Brain pericyte (primary cell): Measurements from ENCODE around the gene KLHL3.

Experiments
- DNase-seq: peaks from one replicate; pipeline ENCODE4 v3.0.0-alpha.2; 2012; ENCODE audit warnings: low read depth, low spot score

The KLHL3 gene

DNA sequence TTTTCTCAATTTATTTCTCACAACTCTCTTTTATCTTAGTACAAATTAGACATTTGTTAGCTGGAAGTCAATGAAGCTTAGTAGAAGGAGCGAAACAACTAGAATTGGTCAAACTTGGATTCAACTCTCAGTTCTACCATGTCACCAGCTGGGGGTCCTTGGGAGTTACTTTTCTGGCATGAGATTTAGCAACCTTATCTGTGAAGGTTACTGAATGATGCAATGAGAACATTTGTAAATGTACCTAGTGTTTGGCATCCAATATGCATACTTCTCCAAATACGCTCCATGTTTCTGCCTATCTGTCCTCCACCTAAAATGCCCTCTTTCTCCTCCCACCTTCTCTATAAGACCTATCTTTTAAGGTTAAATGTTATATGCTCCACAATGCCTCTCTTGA is 12.0 kb upstream of the KLHL3 start:
- DNase-seq: no peak

DNA sequence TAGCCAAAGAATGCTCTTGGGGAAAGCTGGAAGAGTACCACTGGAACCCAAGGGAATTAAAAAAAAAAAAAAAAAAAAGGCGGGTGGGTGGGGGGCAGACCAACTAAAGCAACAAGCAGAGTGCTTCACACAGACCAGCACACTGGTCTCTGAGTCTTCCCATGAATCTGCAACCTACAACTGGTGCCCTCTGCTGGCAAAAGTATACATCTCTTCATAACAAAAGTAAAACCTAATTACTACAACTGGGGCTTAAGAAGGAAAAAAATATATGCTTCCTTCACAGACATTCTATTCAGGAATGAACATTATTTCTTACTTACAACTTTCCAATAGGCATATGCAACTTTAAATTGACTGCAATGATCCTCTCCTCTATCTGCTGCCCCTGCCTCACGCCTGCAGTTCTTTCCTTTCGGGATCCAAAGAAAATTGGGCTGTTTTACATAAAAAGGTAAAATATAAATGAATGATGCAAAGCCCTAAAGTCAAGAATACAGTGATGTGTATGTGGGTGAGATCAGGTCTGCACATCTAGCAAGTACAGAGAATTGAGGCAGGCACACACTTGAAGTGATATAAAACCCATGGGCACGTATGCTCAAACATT is 7.2 kb upstream of the KLHL3 start:
- no peak for DNase-seq

DNA sequence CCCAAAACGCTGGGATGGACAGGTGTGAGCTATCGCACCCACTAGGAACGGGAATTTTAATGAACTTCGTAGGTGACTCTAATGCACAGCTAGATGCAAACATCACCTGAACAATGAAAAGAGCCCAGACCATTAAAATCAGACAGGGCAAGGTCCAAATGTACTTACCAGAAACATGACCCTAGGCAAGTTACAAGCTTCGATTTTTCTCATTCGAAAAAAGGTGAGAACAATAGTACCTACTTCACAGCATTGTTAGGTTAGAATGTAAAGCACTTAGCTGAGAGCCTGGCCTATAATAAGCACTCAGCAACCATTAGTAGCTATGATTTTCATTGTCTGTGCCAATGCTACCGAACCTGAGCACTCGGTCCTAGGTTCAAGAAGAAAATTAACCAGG is 5.8 kb upstream of the KLHL3 start:
- DNase-seq: no peak

DNA sequence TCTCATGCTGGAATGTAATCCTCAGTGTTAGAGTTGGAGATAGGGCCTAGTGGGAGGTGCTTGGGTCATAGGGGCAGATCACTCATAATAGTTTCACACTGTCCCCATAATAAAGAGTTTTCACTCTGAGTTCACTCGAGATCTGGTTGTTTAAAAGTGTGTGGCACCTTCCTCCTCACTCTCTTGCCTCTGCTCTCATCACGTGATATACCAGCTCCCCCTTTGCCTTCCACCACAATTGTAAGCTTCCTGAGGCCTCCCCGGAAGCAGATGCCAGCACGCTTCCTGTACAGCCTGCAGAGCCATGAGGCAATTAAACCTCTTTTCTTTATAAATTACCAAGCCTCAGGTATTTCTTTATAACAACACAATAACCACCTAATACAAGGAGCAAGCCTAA is 3.8 kb upstream of the KLHL3 start:
- DNase-seq: no peak

DNA sequence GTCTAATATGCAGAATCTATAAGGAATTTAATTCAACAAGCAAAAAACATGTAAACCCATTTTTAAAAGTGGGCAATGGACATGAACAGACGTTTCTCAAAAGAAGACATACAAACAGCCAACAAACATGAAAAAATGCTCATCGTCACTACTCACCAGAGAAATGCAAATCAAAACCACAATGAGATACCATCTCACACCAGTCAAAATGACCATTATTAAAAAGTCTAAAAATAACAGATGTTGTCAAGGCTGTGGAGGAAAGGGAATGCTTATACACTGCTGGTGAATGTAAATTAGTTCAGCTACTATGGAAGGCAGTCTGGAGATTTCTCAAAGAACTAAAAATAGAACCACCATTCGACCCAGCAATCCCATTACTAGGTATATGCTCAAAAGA is 3.1 kb upstream of the KLHL3 start:
- DNase-seq: no peak

DNA sequence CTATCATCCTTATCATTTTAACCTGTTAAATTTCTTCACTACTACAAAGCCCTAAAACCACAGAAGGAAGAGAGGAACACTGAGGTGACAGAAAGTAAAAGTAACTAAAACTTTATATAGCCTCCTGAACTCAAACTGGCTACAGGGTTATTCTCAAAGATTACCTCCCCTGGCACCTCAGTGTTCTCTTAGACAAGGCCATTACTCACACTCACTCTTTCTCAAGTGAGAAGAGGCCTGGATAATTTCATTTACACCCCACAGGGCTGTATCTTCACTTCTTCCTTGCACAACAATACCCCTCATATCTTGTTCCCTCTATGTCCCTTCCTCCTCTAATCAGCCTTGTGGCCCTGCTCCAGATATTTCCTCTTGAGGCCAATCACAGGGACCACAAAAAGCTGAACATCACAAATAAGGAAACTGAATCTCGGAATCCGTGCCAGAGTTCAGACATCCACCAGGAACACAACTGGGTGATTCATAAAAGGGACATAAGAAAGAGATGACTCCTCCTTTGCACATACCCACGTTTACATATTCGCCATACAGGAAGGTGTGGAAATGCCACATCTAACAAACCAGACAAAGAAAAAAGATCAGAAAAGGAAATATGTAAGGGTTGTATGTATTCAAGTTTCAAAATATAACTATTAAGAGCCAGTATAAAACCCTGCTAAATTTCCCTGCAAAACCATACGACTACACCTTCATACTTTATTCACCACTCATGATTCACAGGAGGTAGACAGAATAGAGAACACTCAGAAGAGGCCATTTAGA is 1.7 kb upstream of the KLHL3 start:
- no peak for DNase-seq

DNA sequence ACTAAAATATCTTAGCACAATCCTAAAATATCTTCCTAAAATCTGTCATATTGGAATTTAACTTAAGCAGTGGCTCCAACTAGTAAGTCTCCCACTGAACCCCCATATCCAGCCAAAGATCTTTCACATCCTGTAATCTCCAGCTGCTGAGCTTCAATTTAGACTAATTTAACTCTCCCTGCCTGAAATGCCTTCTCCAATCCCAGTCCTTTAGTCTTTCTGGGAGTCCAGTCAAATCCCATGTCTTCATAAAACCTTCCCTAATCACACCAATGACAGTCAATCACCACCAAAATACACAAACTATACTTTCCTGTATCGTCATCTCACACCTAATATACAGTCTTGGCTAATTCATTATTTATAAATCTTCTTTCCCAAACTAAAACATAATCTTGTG is 607 bp upstream of the KLHL3 start:
- no peak for DNase-seq

DNA sequence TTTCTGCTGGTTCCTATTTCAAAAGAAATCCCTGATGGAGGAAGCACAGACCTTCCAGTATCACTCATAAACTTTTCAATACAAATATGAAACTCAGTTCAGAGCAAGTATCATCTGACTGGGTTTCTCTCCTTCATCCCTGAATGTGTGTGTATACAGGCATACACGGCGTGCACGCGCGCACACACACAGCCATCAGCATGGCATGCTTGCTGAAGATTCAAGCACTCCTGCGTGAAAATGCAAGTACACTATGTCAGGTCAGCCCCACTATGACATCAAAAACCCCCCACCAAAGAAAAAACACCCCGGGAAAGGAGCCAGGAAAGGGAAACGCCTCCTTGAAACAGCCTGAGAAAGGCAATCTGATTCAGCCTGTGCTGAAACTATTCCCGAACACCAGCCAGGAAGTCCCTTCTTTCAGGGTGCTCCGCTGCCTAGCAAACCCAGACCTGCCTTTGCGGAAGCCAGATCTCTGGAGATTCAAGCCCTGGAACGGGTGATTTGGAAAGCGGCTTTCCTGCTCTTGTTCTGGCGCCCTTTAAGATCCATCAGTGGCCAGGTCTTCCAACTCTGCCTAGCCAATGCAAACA is 831 bp downstream of the KLHL3 start:
- DNase-seq: no peak

DNA sequence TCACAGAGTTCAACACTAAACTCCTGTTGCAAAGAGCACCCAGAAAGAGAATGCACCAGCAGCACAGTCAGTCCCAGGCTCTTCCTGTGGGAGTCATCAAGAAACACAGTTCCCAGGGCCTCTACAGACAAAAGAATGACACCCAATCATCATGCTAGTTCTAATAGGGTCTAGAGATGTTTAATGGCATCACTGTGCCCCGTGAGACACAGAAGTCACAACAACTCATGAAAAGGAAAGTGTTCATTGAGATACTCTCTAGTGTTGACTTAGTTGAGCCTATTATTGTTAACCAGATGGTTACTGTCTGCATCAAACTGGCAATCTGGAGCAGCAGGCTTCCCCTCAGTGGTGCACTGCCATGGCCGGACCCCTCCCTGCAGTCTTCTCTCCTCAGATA is 1.6 kb downstream of the KLHL3 start:
- no peak for DNase-seq

DNA sequence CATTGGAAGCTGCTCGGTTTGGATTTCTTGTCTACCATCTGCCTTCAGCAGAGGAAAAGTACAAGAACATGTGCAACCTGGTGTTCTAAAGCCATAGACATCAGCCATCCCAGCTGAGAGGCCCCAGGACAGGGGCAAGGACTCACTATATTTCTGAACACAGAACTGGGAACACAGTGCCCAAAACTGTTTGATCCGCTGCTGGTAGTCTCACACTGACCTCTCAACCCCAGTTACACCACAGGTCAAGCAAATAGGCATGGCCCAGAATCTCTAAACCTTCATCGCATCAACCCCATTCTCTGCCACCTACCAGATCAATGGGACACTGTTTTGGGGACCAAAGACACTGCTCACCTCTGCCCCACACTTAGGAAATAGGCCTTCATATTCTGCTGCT is 2.0 kb downstream of the KLHL3 start:
- no peak for DNase-seq

DNA sequence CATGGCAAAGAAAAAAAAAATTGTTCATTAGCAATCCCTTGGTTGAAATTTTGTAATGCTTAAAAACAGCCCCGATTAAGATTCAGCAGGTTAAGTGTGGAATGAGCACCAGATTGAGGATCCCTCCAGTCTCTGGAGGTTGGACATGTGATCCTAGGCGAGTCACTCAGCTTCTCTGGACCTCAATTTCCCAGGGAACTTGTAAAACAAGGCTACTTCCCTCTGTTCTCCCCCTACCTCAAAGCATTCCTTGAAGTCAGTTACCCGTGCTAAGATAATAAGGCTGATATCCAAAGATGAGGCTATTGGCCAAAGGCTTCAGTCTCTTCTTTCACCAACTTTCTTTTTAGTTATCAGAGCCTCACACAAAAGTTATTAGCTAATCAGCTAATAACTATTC is 2.9 kb downstream of the KLHL3 start:
- DNase-seq: no peak

DNA sequence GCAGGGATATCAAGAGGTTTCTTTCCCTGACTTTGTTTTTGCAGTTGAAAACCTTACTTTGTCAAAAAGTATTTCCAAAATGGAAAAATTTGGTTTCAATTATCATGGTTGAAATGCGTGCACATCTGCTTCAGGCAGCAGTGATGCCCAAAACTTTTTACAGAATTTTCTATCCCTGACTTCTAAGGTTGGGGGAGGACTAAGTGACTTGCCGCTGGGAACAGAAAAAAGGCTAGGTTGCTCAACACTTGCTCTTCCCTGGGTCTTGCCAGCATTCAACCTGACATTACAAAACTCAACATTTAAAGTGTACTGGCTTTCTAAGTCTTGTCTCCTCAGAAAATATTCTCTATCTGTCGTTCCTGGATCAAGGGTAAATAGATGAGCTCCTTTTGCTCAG is 4.7 kb downstream of the KLHL3 start:
- DNase-seq: no peak

DNA sequence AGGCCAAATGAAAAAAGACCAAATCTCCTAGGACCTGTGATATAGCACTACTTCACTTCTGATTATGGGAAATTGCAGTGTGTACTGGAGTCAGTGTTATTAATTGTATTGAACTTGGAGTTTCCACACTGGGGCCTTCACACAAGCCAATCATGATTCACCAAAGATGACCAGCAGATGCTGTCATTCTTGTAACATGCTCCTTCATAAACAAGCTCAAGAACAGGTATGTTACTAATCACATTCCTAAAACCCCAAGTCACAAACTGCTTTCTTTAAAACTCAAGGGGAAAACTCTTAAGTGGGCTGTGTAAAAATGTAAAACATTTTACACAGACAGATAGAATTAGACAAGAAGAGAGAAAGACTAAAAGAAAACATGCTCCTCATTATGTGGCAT is 5.6 kb downstream of the KLHL3 start:
- DNase-seq: no peak

DNA sequence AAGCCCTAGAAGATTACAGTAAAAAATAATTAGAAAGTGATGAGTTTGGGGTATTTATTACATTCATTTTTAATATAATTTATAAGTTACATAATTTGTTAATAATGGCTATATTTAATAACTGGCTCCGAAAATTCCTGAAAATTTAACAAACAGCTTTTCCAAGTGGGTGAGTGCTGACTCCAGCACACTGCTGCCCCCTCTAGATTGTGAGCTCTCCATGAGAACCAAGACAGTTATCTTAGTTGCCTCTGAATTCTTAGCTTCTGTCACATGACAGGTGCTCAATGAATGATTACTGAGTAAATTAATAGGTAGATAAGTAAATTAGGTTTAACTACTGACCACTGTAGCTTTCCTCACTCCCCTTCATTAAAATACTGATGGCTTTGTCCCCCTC is 7.8 kb downstream of the KLHL3 start:
- no peak for DNase-seq

DNA sequence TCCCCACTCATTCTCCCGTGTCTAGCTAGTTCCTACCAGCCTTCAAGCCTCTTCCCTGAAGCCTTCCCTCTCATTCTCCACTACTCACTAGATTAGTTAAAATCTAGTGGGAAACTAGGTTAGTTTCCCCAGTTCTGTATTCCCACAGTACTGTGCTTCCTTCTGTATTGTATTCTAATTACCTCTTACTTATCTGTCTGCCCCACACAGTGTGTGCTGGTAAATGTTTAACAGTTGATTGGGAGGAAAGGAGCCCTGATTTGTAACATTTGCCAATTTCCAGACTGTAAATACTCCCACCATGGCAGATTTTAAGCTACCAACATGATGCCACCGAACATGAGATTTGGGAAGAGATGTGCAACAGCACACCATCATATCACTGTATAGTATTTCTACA is 8.3 kb downstream of the KLHL3 start:
- no peak for DNase-seq

DNA sequence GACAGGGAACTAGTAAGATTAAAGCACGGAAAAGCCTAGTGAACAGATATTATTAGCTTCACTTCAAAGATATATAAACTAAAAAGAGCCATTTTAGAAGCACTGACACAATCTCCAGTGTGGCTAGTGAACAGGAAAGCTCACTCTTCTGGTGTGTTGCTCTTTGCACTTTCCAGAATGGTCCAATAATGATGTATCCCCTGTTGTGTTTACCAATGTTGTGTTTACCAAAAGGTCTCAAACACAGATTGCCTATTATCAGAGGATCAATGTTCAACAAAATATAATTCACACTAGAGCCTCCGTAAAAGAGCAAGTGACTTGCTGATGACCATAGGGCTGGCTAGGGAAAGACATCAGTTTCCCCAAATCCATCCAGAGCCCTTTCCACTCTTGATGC is 11.6 kb downstream of the KLHL3 start:
- DNase-seq: no peak

DNA sequence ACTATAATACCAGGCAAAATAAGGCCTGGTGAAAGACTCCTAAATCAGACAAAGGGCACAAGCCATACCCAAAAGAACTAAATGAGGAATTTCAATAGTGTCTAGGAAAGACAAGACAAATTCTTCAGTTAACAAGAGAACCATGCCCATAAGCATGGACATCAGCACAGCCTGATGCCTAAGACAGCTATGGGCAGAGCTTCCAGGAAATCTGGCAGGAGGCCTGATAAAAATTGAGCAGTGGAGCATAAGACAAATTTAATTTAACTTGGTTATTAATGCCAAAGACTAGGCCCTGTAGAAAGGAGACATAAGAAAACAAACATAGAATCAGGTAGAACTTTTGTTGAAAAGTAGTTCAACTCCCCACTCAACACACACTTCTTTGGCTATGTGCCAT is 17.3 kb downstream of the KLHL3 start:
- DNase-seq: no peak

DNA sequence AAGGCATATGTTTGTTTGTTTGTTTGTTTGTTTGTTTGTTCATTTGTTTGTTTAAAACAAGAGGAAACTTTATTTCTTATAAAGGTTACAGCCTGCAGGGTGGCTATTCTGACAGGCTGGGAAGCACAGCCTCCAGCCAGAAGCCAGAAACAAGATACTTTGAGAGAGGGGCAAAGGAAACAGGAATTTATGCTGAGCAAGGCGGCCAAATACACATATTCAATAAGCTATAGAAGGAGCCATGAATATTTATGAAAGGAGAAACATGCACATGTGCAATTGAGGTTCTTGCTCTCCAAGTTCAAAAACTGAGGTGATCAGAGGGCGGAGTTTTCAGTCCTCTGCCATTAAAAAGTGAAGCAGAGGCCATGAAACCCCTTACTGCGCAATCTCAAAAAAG is 19.6 kb downstream of the KLHL3 start:
- DNase-seq: no peak

DNA sequence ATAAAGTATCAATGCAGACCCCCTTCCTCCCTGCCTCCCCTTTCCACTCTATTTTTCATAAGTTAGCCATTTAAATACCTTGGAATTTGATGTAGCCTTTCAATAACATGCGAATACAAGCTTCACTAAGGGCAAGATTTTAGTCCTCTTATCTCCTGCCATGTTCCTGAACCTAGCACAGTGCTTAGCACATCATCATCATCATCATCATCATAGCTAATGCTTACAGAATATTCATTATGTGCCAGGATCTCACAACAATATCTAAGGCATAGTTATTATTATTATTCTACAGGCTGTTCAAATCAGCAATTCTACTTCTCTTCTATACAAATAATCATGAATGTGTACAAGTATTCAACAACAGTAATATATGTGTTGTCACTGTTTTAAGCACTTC is 20.4 kb downstream of the KLHL3 start:
- no peak for DNase-seq

DNA sequence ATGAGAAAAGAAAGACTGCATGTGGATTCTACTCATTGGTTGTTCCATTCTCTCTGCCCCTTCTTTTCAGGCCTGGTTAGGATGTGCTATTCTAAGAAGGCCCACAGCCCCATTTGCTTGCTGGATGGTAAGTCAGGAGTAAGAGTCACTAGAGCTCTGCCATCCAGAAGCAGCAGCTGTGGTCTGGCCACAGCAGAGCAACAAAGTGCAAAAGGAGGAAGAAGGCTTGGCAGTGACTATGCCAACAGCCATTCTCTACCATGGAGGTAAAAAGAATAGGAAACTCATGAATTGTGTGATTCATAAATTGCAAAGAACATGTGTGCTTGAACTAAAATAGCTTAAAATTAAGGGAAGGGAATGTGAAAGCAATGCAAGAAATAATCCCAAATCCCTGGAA is 20.9 kb downstream of the KLHL3 start:
- DNase-seq: no peak

DNA sequence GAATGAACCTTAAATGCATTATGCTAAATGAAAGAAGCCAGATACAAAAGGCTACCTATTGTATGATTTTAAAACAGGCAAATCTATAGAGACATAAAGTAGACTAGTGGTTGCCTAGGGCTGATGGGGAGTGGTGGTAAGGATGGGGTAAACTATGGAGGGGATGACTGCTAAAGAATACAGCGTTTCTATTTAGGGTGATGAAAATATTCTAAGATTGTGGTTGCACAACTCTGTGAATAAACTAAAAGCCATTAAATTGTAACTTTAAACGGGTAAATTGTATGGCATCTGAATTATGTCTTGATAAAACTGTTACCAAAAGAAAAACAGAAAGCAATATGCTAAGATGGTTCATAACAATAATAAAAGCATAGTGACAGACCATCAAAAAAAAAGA is 21.4 kb downstream of the KLHL3 start:
- DNase-seq: no peak

DNA sequence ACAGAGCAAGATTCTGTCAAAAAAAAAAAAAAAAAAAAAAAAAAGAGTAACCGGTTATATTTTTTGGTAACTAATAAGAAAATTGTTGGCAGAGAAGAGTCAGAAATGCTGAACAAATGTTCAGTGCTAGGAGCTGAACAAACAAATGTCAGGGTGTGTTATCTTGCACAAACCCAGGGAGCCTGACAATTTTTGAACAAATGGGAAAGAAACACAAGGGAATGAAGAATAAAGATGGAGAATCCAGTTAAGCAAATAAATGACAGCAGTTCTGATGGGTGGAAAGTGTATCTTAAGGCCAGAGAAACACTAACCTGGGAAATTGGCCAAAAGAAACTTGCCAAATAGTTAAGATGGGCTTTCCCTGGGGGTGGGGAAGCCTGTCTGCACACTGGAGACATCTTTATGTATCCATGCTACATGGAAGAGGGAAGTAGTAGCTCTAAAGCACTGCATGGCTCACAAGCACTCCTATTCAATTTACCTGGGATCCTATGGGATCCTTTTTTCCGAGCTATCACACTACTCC is 23.7 kb downstream of the KLHL3 start:
- no peak for DNase-seq

DNA sequence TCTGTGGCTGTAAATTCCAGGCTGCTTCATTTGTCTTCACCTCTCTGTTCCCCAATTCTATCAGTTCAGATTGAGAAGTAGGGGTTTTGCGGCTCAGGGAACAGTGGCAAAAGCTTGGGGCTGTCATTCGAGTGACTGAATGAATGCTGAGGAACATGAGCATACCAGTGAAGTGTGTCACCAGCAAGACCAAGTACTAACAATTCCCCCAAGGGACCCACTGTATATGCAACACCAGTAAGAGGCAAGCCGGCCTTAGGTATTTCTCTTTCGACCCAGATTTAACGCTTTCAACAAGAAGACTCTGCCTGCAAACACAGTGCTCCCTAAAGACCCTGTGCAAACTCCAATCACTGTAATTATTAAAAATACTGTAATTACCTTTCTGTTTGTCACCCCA is 25.8 kb downstream of the KLHL3 start:
- no peak for DNase-seq
